Panc1 (cell line): Measurements from ENCODE around the gene FLYWCH1. TPM values are rescaled to one million over a fixed set of nuclear protein-coding genes. Genes with fewer than 3 reads are reported as not detected.

Source experiments
- ATAC-seq: fragments of 200-7000 bp; cut with Tn5 transposase; 2 replicates; pipeline ENCODE4 v1.9.1; 2020; ENCODE audit warnings: mild to moderate bottlenecking, moderate library complexity
- BruUV-seq: library from RNA; stranded (reverse); fragments of 400-500 nt; replicated peaks from 2 replicates; lab custom pipeline; 2021; lab: Mats Ljungman, UMichigan
- CTCF ChIA-PET: fragments of 300-600 bp; sonication (Branson Sonifier 250); formaldehyde crosslinking; loops from one replicate; lab custom pipeline; 2022; ENCODE audit warnings: antibody characterized with exemption; lab: Charles Lee
- POLR2A ChIA-PET: fragments of 300-600 bp; sonication (Branson Sonifier 250); formaldehyde crosslinking; loops from one replicate; lab custom pipeline; 2022; ENCODE audit warnings: antibody characterized with exemption; lab: Charles Lee
- DNase-seq: peaks from one replicate; pipeline ENCODE4 v3.0.0-alpha.2; 2010; ENCODE audit warnings: low read depth, low spot score
- H3K27ac ChIP-seq: 2 replicates; pipeline ENCODE4 v1.5.1; 2011; ENCODE audit warnings: mild to moderate bottlenecking, low read length, inconsistent platforms
- H3K27me3 ChIP-seq: fragments of 200-500 bp; sonication (Bioruptor generic); 2 replicates; pipeline ENCODE4 v1.6.0; 2014; ENCODE audit warnings: low read length, inconsistent platforms; ENCODE audit not compliant: control insufficient read depth, insufficient read depth
- H3K36me3 ChIP-seq: fragments of 200-500 bp; sonication (Bioruptor generic); 2 replicates; pipeline ENCODE4 v1.5.1; 2014; ENCODE audit warnings: inconsistent platforms, mild to moderate bottlenecking, low read length, moderate library complexity; ENCODE audit not compliant: control insufficient read depth, insufficient read depth
- H3K4me1 ChIP-seq: 2 replicates; pipeline ENCODE4 v1.5.1; 2011; ENCODE audit warnings: inconsistent platforms, mild to moderate bottlenecking, low read length, moderate library complexity; ENCODE audit not compliant: control insufficient read depth, insufficient read depth
- H3K4me3 ChIP-seq, 2 experiments: 2 replicates each; pipeline ENCODE4 v1.5.1; 2011 to 2012; ENCODE audit warnings: low read depth in 2 of 2, low read length in 2 of 2, mild to moderate bottlenecking in 2 of 2, inconsistent platforms in 1 of 2, moderate library complexity in 1 of 2
- H3K9me3 ChIP-seq: fragments of 200-500 bp; sonication (Bioruptor generic); 2 replicates; pipeline ENCODE4 v1.5.1; 2014; ENCODE audit warnings: low read depth, mild to moderate bottlenecking, inconsistent platforms, low read length, moderate library complexity; ENCODE audit not compliant: control insufficient read depth, insufficient read depth
- CTCF ChIP-seq: fragments of 450-650 bp; IDR thresholded peaks from 2 replicates; pipeline ENCODE4 v1.5.1; 2017; ENCODE audit warnings: mild to moderate bottlenecking
- POLR2AphosphoS5 ChIP-seq: IDR thresholded peaks from 2 replicates; pipeline ENCODE4 v1.6.1; 2012; ENCODE audit warnings: mild to moderate bottlenecking, low read depth, low read length, moderate library complexity
- SIN3A ChIP-seq: IDR thresholded peaks from 2 replicates; pipeline ENCODE4 v1.6.1; 2012; ENCODE audit warnings: low read depth, mild to moderate bottlenecking, low read length, moderate library complexity, borderline replicate concordance; ENCODE audit not compliant: insufficient read depth
- TCF7L2 ChIP-seq: IDR thresholded peaks from 2 replicates; pipeline ENCODE4 v1.6.1; 2011; ENCODE audit warnings: mild to moderate bottlenecking, low read depth, low read length, inconsistent platforms
- in situ Hi-C: cut with HindIII; loops from 2 replicates; pipeline ENCODE4 v1.10.0; 2016; ENCODE audit warnings: low sequenced_read_pairs, low pct_unique_long_range_greater_than_20kb
- intact Hi-C: fragments of 100-400 bp; cut with micrococcal nuclease; formaldehyde crosslinking; loops from one replicate; pipeline ENCODE4 v1.10.0; 2022; ENCODE audit not compliant: unreplicated experiment
- total RNA-seq: library from RNA; stranded (reverse); gene quantifications from one replicate; pipeline ENCODE4 v1.2.1, GENCODE V29; 2021; ENCODE audit not compliant: unreplicated experiment
- TF ChIP-seq, protein P1 (sequence below), 2 experiments: IDR thresholded peaks; 2 replicates each; pipeline ENCODE4 v1.6.1; 2011 to 2012; ENCODE audit warnings: low read depth in 2 of 2, control low read depth in 1 of 2, low read length in 1 of 2, mild to moderate bottlenecking in 1 of 2, moderate library complexity in 1 of 2; ENCODE audit not compliant: insufficient read depth in 1 of 2

FLYWCH1 gene
- total RNA-seq, 1 experiment from 2014 or later = 67.9 TPM

DNA sequence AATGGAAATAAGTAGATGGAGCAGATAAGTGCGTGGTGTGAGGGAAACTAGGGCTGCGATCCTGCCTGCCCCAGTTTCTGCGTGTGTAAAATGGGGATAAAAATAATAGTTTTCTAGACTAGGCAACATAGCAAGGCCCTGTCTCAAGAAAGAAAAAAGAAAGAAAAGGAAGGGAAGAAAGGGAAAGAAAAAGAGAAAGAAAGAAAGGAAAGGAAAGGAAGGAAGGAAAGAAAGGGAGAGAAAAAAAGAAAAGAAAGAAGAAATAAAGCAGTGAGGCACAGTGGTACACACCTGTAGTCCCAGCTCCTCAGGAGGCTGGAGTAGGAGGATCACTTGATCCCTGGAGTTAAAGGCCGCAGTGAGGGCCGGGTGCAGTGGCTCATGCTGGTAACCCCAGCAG lies 70.7 kb downstream of the FLYWCH1 start:
- no TSS peak for BruUV-seq
- no peaks in the 10 kb centered on the region for H3K9me3 ChIP-seq
- intact Hi-C loops = no loop called here
- H3K27me3 ChIP-seq = no peaks in the 10 kb centered on the region
- in situ Hi-C loops = no loop called here
- no peak for TF ChIP-seq CTCF
- H3K36me3 ChIP-seq = peaks cover 2% of the 10 kb centered on the region; the same call in 1 of the 2 replicates
- ATAC-seq (no peak), DNase-seq (no peak)
- ChIA-PET CTCF (no interaction called here), POLR2A (interaction anchor here (0.6 kb wide), 1 partner anchor 73 kb away, joined by 3 read pairs; no protein-coding TSS in a partner anchor)
- peaks cover 30% of the 10 kb centered on the region for H3K4me1 ChIP-seq
- no peak overlapping the region for H3K4me3 ChIP-seq
- H3K27ac ChIP-seq = peak overlapping the region; percentile 96

- ChIA-PET CTCF (no interaction called here), POLR2A (no interaction called here)
- BruUV-seq = no TSS peak
- H3K36me3 ChIP-seq = peaks cover 2% of the 10 kb centered on the region; the same call in 1 of the 2 replicates
- peak; percentile 75 for ATAC-seq
- no peak for TF ChIP-seq TCF7L2
- TF ChIP-seq CTCF = peak; percentile 99
- intact Hi-C loops = no loop called here
- peak overlapping the region; percentile 41 for H3K27ac ChIP-seq
- no peak for DNase-seq
- H3K9me3 ChIP-seq = no peaks in the 10 kb centered on the region
- no peaks in the 10 kb centered on the region for H3K27me3 ChIP-seq
- peak overlapping the region; percentile 13 to 48 for H3K4me3 ChIP-seq
- in situ Hi-C loops = no loop called here
- H3K4me1 ChIP-seq = peaks cover 20% of the 10 kb centered on the region
Observed at GRCh38 chr16:2983706-2984136, 72.0 kb downstream of the FLYWCH1 start.

GRCh38 chr16:2985462-2985861 lies 73.7 kb downstream of the FLYWCH1 start:
- intact Hi-C loops = no loop called here
- CTCF ChIA-PET = no interaction called here
- no peak for ATAC-seq
- TF ChIP-seq POLR2AphosphoS5 (no peak), SIN3A (no peak), CTCF (no peak), TCF7L2 (no peak)
- TF ChIP-seq, protein P1, sequence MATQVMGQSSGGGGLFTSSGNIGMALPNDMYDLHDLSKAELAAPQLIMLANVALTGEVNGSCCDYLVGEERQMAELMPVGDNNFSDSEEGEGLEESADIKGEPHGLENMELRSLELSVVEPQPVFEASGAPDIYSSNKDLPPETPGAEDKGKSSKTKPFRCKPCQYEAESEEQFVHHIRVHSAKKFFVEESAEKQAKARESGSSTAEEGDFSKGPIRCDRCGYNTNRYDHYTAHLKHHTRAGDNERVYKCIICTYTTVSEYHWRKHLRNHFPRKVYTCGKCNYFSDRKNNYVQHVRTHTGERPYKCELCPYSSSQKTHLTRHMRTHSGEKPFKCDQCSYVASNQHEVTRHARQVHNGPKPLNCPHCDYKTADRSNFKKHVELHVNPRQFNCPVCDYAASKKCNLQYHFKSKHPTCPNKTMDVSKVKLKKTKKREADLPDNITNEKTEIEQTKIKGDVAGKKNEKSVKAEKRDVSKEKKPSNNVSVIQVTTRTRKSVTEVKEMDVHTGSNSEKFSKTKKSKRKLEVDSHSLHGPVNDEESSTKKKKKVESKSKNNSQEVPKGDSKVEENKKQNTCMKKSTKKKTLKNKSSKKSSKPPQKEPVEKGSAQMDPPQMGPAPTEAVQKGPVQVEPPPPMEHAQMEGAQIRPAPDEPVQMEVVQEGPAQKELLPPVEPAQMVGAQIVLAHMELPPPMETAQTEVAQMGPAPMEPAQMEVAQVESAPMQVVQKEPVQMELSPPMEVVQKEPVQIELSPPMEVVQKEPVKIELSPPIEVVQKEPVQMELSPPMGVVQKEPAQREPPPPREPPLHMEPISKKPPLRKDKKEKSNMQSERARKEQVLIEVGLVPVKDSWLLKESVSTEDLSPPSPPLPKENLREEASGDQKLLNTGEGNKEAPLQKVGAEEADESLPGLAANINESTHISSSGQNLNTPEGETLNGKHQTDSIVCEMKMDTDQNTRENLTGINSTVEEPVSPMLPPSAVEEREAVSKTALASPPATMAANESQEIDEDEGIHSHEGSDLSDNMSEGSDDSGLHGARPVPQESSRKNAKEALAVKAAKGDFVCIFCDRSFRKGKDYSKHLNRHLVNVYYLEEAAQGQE (IDR thresholded peaks at IDR 0.05; ENCODE audit: insufficient read depth in 1 of 2, low read depth in 2 of 2, low read length in 1 of 2) = no peak
- BruUV-seq = no TSS peak
- DNase-seq = no peak
- in situ Hi-C loops = no loop called here
- H3K9me3 ChIP-seq = no peaks in the 10 kb centered on the region
- POLR2A ChIA-PET = interaction anchor here (0.5 kb wide), 1 partner anchor 53 kb away, joined by 3 read pairs; no protein-coding TSS in a partner anchor
- H3K36me3 ChIP-seq = no peaks in the 10 kb centered on the region
- peaks cover 20% of the 10 kb centered on the region for H3K4me1 ChIP-seq
- no peak overlapping the region for H3K4me3 ChIP-seq
- no peaks in the 10 kb centered on the region for H3K27me3 ChIP-seq
- H3K27ac ChIP-seq = no peak overlapping the region
